22Rv1 (cell line): ENCODE results near the gene CCDC77.

Source experiments
- ZFX ChIP-seq: fragments of 450-650 bp; IDR thresholded peaks from 2 replicates; pipeline ENCODE4 v1.6.1; 2017; ENCODE audit warnings: antibody characterized with exemption, borderline replicate concordance
- TF ChIP-seq, protein P1 (sequence below): fragments of 450-650 bp; IDR thresholded peaks from 2 replicates; pipeline ENCODE4 v1.5.1; 2017; ENCODE audit warnings: mild to moderate bottlenecking

DNA sequence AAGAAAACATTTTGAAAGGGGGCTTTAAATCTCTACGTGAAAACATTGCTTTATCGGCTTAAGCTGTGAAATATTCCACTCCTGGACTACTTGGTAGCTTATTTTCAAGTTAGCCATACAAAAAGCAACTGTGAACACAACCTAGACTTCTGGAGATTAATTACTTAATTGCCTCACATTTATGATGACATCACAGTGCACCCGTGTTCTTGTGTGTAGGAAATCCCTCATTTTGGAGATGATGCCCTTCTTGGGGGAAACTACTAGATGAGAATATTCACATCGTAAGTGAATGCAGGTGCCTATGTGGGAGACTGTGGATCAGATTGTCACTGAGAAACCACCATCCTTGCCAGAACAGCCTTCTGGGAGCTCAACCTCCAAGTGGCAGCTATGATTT is 47.8 kb downstream of the CCDC77 start:
- TF ChIP-seq, protein P1, sequence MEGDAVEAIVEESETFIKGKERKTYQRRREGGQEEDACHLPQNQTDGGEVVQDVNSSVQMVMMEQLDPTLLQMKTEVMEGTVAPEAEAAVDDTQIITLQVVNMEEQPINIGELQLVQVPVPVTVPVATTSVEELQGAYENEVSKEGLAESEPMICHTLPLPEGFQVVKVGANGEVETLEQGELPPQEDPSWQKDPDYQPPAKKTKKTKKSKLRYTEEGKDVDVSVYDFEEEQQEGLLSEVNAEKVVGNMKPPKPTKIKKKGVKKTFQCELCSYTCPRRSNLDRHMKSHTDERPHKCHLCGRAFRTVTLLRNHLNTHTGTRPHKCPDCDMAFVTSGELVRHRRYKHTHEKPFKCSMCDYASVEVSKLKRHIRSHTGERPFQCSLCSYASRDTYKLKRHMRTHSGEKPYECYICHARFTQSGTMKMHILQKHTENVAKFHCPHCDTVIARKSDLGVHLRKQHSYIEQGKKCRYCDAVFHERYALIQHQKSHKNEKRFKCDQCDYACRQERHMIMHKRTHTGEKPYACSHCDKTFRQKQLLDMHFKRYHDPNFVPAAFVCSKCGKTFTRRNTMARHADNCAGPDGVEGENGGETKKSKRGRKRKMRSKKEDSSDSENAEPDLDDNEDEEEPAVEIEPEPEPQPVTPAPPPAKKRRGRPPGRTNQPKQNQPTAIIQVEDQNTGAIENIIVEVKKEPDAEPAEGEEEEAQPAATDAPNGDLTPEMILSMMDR = no peak
- no peak for TF ChIP-seq ZFX
